HG03135 (cell line): ENCODE data around the gene ADIPOQ.
"Not testable (repeated sequence)": the region's sequence is repeated elsewhere in the genome, so short reads cannot be mapped to it uniquely, and the experiment has no call there.

Source experiments
- ATAC-seq: cut with Tn5 transposase; IDR thresholded peaks from one replicate; pipeline ENCODE4 v1.9.1; 2021; ENCODE audit warnings: mild to moderate bottlenecking, moderate library complexity; ENCODE audit not compliant: unreplicated experiment

The ADIPOQ gene

GRCh38 chr3:186901135-186901734 lies 58.7 kb downstream of the ADIPOQ start:
- ATAC-seq = no peak

GRCh38 chr3:186902154-186902553 lies 59.6 kb downstream of the ADIPOQ start:
- no peak for ATAC-seq

- no peak for ATAC-seq
These were observed 60.2 kb downstream of the ADIPOQ start for GRCh38 chr3:186902713-186903112.

GRCh38 chr3:186903676-186904075 lies 61.2 kb downstream of the ADIPOQ start:
- ATAC-seq = not testable (repeated sequence)

DNA sequence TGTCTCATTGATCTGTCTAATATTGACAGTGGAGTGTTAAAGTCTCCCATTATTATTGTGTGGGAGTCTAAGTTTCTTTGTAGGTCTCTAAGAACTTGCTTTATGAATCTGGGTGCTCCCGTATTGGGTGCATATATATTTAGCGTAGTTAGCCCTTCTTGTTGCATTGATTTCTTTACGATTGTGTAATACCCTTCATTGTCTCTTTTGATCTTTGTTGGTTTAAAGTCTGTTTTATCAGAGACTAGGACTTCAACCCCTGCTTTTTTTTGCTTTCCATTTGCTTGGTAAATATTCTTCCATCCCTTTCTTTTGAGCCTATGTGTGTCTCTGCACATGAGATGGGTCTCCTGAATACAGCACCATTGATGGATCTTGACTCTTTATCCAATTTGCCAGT lies 64.6 kb downstream of the ADIPOQ start:
- ATAC-seq = not testable (repeated sequence)
